Naive thymus-derived CD4-positive, alpha-beta T cell (primary cell): ENCODE measurements around the gene ZNF280C. TPM values are rescaled to one million over a fixed set of nuclear protein-coding genes. Genes with fewer than 3 reads are reported as not detected.

Experiments
- ATAC-seq: fragments of 150-1000 bp; cut with Tn5 transposase; 2 replicates; pipeline ENCODE4 v1.10.0; 2021; ENCODE audit warnings: mild to moderate bottlenecking, moderate library complexity
- CTCF ChIA-PET: fragments of 350-600 bp; sonication (Branson Sonifier 250); formaldehyde crosslinking; loops from one replicate; lab custom pipeline; 2021; ENCODE audit warnings: antibody characterized with exemption; lab: Charles Lee
- POLR2A ChIA-PET: fragments of 350-600 bp; sonication (Branson Sonifier 250); formaldehyde crosslinking; loops from one replicate; lab custom pipeline; 2021; ENCODE audit warnings: antibody characterized with exemption, inconsistent platforms; lab: Charles Lee
- DNase-seq, 9 donors: peaks; one replicate each; pipeline versions ENCODE4 v3.0.0 to v3.0.0-alpha.2; 2020 to 2022; ENCODE audit warnings: mixed read lengths in 1 of 9
- H3K27ac ChIP-seq: one replicate; pipeline ENCODE4 v1.7.0; 2013; ENCODE audit warnings: mild to moderate bottlenecking, low read depth, low read length, moderate library complexity
- H3K27me3 ChIP-seq, 2 donors: one replicate each; pipeline ENCODE4 v1.7.0; 2013; ENCODE audit warnings: low read length in 2 of 2, mild to moderate bottlenecking in 2 of 2, moderate library complexity in 2 of 2; ENCODE audit not compliant: control insufficient read depth in 2 of 2, insufficient read depth in 2 of 2
- H3K36me3 ChIP-seq, 3 experiments: 1 replicate in 2 of 3; 2 replicates in 1 of 3; pipeline ENCODE4 v1.7.0; 2013; ENCODE audit warnings: low read length in 3 of 3, mild to moderate bottlenecking in 3 of 3, moderate library complexity in 1 of 3; ENCODE audit not compliant: insufficient read depth in 3 of 3, control insufficient read depth in 2 of 3
- H3K4me1 ChIP-seq, 2 donors: one replicate each; pipeline ENCODE4 v1.7.0; 2013; ENCODE audit warnings: low read length in 2 of 2, mild to moderate bottlenecking in 2 of 2, moderate library complexity in 1 of 2; ENCODE audit not compliant: control insufficient read depth in 2 of 2, insufficient read depth in 2 of 2
- H3K4me3 ChIP-seq: 2 replicates; pipeline ENCODE4 v1.7.0; 2013; ENCODE audit warnings: mild to moderate bottlenecking, low read length
- H3K9me3 ChIP-seq, 3 experiments: 1 replicate in 2 of 3; 2 replicates in 1 of 3; pipeline ENCODE4 v1.7.0; 2013; ENCODE audit warnings: low read length in 3 of 3; ENCODE audit not compliant: control insufficient read depth in 2 of 3
- H3K27ac Mint-ChIP-seq, 9 donors: one replicate each; pipeline ENCODE4 v1.8.0; 2020 to 2022; ENCODE audit warnings: mixed read lengths in 9 of 9, mild to moderate bottlenecking in 8 of 9, moderate library complexity in 5 of 9, inconsistent platforms in 2 of 9
- H3K27me3 Mint-ChIP-seq, 5 donors: one replicate each; pipeline ENCODE4 v1.8.0; 2021 to 2022; ENCODE audit warnings: mixed read lengths in 5 of 5, mild to moderate bottlenecking in 1 of 5
- H3K36me3 Mint-ChIP-seq, 5 donors: one replicate each; pipeline ENCODE4 v1.8.0; 2020 to 2022; ENCODE audit warnings: mixed read lengths in 5 of 5, mild to moderate bottlenecking in 3 of 5, inconsistent platforms in 1 of 5
- H3K4me1 Mint-ChIP-seq, 7 donors: one replicate each; pipeline ENCODE4 v1.8.0; 2020 to 2022; ENCODE audit warnings: mixed read lengths in 7 of 7, mild to moderate bottlenecking in 3 of 7, inconsistent platforms in 1 of 7
- H3K4me3 Mint-ChIP-seq, 10 donors: one replicate each; pipeline ENCODE4 v1.8.0; 2020 to 2022; ENCODE audit warnings: mild to moderate bottlenecking in 10 of 10, mixed read lengths in 10 of 10, moderate library complexity in 6 of 10, inconsistent platforms in 2 of 10
- H3K9me3 Mint-ChIP-seq, 11 donors: one replicate each; pipeline ENCODE4 v1.8.0; 2020 to 2022; ENCODE audit warnings: mixed read lengths in 11 of 11, mild to moderate bottlenecking in 4 of 11, inconsistent platforms in 1 of 11, moderate library complexity in 1 of 11
- intact Hi-C, 2 donors: fragments of 100-400 bp; cut with micrococcal nuclease; formaldehyde crosslinking; loops; one replicate each; pipeline ENCODE4 v1.15.1; 2023
- polyA plus RNA-seq, 2 donors: library from polyadenylated mRNA; unstranded; fragments of 300-500 nt; fragmentation: Illumina TruSeq; gene quantifications; one replicate each; pipeline ENCODE4 v1.2.3, GENCODE V29; 2021
- total RNA-seq, 6 experiments: library from RNA in 5 of 6; stranded (reverse) in 5 of 6; gene quantifications; 1 replicate in 5 of 6; 2 replicates in 1 of 6; pipeline ENCODE4 v1.2.3 and lab custom pipeline; 2021 to 2026

The ZNF280C gene, protein sequence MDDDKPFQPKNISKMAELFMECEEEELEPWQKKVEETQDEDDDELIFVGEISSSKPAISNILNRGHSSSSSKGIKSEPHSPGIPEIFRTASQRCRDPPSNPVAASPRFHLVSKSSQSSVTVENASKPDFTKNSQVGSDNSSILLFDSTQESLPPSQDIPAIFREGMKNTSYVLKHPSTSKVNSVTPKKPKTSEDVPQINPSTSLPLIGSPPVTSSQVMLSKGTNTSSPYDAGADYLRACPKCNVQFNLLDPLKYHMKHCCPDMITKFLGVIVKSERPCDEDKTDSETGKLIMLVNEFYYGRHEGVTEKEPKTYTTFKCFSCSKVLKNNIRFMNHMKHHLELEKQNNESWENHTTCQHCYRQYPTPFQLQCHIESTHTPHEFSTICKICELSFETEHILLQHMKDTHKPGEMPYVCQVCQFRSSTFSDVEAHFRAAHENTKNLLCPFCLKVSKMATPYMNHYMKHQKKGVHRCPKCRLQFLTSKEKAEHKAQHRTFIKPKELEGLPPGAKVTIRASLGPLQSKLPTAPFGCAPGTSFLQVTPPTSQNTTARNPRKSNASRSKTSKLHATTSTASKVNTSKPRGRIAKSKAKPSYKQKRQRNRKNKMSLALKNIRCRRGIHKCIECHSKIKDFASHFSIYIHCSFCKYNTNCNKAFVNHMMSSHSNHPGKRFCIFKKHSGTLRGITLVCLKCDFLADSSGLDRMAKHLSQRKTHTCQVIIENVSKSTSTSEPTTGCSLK
- total RNA-seq (1 to 10 TPM; 3.9 to 5.6 (median 4.4) TPM), polyA plus RNA-seq (1 to 10 TPM; 2.4 to 2.5 TPM), total RNA-seq (lab: John Stamatoyannopoulos, UW) (10.6 reads per million, percentile 37 among the genes with 10 or more reads in this experiment)

DNA sequence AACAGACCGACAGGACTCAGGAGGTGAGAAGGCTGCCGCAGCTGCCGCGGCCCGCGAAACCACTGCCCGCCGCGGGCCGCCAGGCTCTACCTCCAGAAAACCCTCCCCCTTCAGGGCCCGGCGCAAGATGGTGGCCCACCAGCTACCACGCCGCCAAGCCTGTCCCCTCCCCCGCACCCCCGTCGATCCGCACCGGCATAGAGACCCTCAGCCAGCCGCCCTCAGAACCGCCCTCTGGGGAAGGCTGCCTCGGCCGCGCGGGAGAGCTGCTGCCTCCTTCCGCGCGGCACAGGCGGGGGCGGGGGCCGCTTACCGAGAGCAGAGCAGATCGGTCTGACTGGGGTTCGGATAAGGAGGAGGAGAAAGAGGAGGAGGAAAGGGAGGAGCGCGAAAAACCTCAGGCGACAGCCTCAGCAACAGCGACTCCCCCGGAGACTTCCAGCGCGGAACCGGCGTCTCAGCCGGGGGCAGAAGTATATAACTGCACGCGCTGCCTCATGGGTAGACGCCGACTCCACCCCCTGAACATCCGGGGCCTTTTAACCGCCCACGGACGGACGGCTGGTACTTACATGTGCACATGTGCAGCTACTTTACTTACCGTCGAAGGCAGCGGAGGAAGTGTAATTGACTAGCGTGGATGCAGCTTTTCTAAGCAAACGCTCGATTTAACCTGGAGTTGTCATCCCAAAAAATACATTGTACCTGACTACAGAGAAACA is at the start of gene ZNF280C:
ZNF280C (minus strand) TSS at position 451 of the 722 bp plus-strand sequence. CDS start 8,450 bp downstream, outside the sequence.
- Mint-ChIP-seq H3K27me3 (peaks cover 0 to 7% (median 0%) of the 10 kb centered on the region in 5 donors), H3K4me1 (peaks cover 0 to 26% (median 16%) of the 10 kb centered on the region in 7 donors), H3K36me3 (peaks cover 0 to 1% (median 0%) of the 10 kb centered on the region in 5 donors), H3K4me3 (peak within 1 kb of the TSS; percentile 86 to 92 (median 89)), H3K27ac (peak within 1 kb of the TSS; percentile 59 to 91 (median 82)), H3K9me3 (peaks cover 0 to 13% (median 0%) of the 10 kb centered on the region in 11 donors)
- peak; percentile 71 to 92 (median 88) for DNase-seq
- H3K27me3 ChIP-seq: no peaks in the 10 kb centered on the region
- H3K9me3 ChIP-seq: no peaks in the 10 kb centered on the region
- peak within 1 kb of the TSS; percentile 82 for H3K4me3 ChIP-seq
- peaks cover 0 to 6% (median 0%) of the 10 kb centered on the region in 3 experiments for H3K36me3 ChIP-seq
- peak within 1 kb of the TSS; percentile 77 for H3K27ac ChIP-seq
- peak; percentile 98 for ATAC-seq
- H3K4me1 ChIP-seq: peaks cover 0 to 6% of the 10 kb centered on the region in 2 donors
- CTCF ChIA-PET: no interaction called here
- intact Hi-C loops: loop anchor here (1.0 to 10.0 kb wide), 13 partner anchors 64 to 1949 kb away; partner anchors contain the start of genes ENOX2 (in 2 of the 2), SLC25A14 (in 2 of the 2), BCORL1 (in 1 of the 2) and RAP2C (in 1 of the 2)
- POLR2A ChIA-PET: interaction anchor here (0.6 kb wide), 1 partner anchor 36 kb away, joined by 3 read pairs; no protein-coding TSS in a partner anchor

DNA sequence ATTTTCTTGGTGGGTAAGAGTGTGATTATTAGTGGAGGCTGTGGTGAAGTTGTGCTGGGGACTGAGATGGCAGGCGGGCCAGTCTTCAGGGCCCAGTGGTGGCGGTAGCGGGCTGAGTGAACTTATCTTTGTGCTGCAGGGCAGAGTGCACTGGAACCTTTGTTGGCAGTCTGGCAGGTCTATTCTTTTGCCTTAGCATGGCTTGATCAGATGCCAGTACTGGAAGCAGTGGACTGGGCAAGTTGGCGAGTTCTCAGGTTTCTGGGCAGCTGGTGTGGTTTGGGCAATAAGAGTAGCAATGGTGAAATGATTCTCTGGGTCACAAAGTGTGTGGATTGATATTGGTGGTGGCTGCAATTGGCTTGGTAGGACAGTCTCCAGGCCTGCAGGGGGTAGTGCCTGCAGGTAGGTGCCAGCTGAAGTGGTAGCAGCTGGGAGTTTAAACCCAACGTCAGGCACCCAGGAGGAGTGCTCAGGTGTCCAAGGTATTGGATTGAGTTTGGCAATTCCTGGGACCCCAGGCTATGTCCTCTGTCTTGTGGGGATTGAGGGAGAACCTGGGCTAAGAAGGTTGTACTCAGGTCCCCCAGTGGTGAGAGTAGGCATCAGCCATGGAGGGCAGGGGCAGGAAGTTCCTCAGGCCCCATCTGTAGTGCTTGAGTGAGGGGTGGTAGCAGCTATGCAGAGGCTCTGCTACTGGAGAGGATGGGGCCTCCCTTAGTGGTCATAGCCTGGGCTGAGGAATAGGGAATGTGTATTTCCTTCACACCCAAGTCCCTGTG is 36.1 kb upstream of the ZNF280C start:
- Histone ChIP-seq H3K4me1 (no peaks in the 10 kb centered on the region), H3K27me3 (no peaks in the 10 kb centered on the region), H3K4me3 (no peak overlapping the region), H3K9me3 (no peaks in the 10 kb centered on the region), H3K36me3 (no peaks in the 10 kb centered on the region), H3K27ac (no peak overlapping the region)
- ChIA-PET CTCF (no interaction called here), POLR2A (interaction anchor here (0.6 kb wide), 1 partner anchor 36 kb away, joined by 3 read pairs; no protein-coding TSS in a partner anchor)
- Mint-ChIP-seq H3K27me3 (peaks cover 0 to 3% (median 0%) of the 10 kb centered on the region in 5 donors), H3K4me1 (no peaks in the 10 kb centered on the region), H3K27ac (no peak overlapping the region), H3K36me3 (no peaks in the 10 kb centered on the region), H3K9me3 (peaks cover 0 to 5% (median 0%) of the 10 kb centered on the region in 11 donors), H3K4me3 (no peak overlapping the region)
- intact Hi-C loops: no loop called here
- DNase-seq (no peak), ATAC-seq (no peak)

DNA sequence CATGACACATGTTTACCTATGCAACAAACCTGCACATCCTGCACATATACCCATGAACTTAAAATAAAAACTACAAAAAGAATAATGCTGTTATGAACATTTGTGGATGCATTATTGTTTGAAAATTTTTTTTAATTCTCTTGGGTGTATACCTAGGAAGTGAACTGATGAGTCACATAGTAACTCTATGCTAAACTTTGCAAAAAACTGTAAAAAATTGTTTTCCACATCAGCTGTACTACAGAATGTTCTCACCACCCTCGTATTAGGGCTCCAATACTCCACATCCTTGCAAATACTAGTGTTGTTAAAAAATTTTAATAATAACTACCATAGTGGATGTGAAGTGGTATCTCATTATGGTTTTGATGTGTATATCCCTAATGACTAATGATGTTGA is 33.3 kb upstream of the ZNF280C start:
- no peaks in the 10 kb centered on the region for H3K36me3 Mint-ChIP-seq
- no peaks in the 10 kb centered on the region for H3K36me3 ChIP-seq
- peaks cover 0 to 3% (median 0%) of the 10 kb centered on the region in 5 donors for H3K27me3 Mint-ChIP-seq
- H3K4me1 ChIP-seq: no peaks in the 10 kb centered on the region
- DNase-seq: no peak
- H3K9me3 ChIP-seq: no peaks in the 10 kb centered on the region
- H3K9me3 Mint-ChIP-seq: peaks cover 0 to 5% (median 0%) of the 10 kb centered on the region in 11 donors
- H3K4me1 Mint-ChIP-seq: no peaks in the 10 kb centered on the region
- no peak overlapping the region for H3K27ac ChIP-seq
- H3K4me3 Mint-ChIP-seq: no peak overlapping the region
- intact Hi-C loops: no loop called here
- no peaks in the 10 kb centered on the region for H3K27me3 ChIP-seq
- H3K4me3 ChIP-seq: no peak overlapping the region
- no peak overlapping the region for H3K27ac Mint-ChIP-seq
- POLR2A ChIA-PET: no interaction called here
- ATAC-seq: no peak
- CTCF ChIA-PET: no interaction called here

DNA sequence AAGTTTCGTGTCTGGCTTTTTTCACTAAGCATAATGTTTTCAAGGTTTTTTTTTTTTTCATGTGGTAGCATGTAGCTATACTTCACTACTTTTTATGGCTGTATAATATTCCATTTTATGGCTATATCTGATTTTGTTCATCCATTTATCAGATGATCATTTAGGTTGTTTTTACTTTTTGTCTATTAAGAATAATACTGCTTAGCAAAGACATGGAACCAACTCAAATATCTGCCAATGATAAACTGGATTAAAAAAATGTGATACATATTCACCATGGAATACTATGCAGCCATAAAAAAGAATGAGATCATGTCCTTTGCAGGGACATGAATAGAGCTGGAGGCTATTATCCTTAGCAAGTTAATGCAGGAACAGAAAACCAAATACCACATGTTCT is 32.7 kb upstream of the ZNF280C start:
- H3K27me3 ChIP-seq: no peaks in the 10 kb centered on the region
- H3K36me3 ChIP-seq: no peaks in the 10 kb centered on the region
- ATAC-seq: no peak
- no peaks in the 10 kb centered on the region for H3K36me3 Mint-ChIP-seq
- POLR2A ChIA-PET: no interaction called here
- DNase-seq: no peak
- intact Hi-C loops: no loop called here
- no peak overlapping the region for H3K27ac ChIP-seq
- no peaks in the 10 kb centered on the region for H3K4me1 Mint-ChIP-seq
- no peaks in the 10 kb centered on the region for H3K9me3 ChIP-seq
- peaks cover 0 to 5% (median 0%) of the 10 kb centered on the region in 11 donors for H3K9me3 Mint-ChIP-seq
- H3K4me3 Mint-ChIP-seq: no peak overlapping the region
- no peak overlapping the region for H3K4me3 ChIP-seq
- CTCF ChIA-PET: no interaction called here
- peaks cover 0 to 2% (median 0%) of the 10 kb centered on the region in 5 donors for H3K27me3 Mint-ChIP-seq
- no peak overlapping the region for H3K27ac Mint-ChIP-seq
- no peaks in the 10 kb centered on the region for H3K4me1 ChIP-seq

DNA sequence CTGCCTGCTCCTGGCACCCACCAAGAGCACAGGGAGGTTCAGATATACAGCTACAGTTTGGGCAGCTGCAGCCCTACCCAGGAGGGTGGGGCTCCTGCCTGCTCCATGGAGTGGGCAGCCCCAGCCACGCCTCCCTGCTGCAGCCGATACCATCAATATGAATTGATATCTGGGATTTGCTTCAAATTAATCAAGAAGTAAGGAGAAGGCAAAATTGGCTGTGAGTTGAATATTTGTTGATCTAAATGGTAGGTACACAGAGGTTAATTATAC is 31.2 kb upstream of the ZNF280C start:
- H3K4me1 ChIP-seq: no peaks in the 10 kb centered on the region
- H3K4me3 Mint-ChIP-seq: no peak overlapping the region
- peaks cover 0 to 2% (median 0%) of the 10 kb centered on the region in 5 donors for H3K27me3 Mint-ChIP-seq
- POLR2A ChIA-PET: no interaction called here
- H3K4me1 Mint-ChIP-seq: no peaks in the 10 kb centered on the region
- H3K36me3 Mint-ChIP-seq: no peaks in the 10 kb centered on the region
- intact Hi-C loops: no loop called here
- H3K27ac ChIP-seq: no peak overlapping the region
- H3K27ac Mint-ChIP-seq: no peak overlapping the region
- no peaks in the 10 kb centered on the region for H3K27me3 ChIP-seq
- no peaks in the 10 kb centered on the region for H3K36me3 ChIP-seq
- H3K4me3 ChIP-seq: no peak overlapping the region
- no peak for DNase-seq
- no peaks in the 10 kb centered on the region for H3K9me3 ChIP-seq
- CTCF ChIA-PET: no interaction called here
- peaks cover 0 to 5% (median 0%) of the 10 kb centered on the region in 11 donors for H3K9me3 Mint-ChIP-seq
- no peak for ATAC-seq
